ENCODE results near the gene BSDC1. TPM values are rescaled to one million over a fixed set of nuclear protein-coding genes. Genes with fewer than 3 reads are reported as not detected.

Gene BSDC1
- total RNA-seq, 4 donors from 2014 or later = 56.5 to 74.2 (median 70.0) TPM

DNA sequence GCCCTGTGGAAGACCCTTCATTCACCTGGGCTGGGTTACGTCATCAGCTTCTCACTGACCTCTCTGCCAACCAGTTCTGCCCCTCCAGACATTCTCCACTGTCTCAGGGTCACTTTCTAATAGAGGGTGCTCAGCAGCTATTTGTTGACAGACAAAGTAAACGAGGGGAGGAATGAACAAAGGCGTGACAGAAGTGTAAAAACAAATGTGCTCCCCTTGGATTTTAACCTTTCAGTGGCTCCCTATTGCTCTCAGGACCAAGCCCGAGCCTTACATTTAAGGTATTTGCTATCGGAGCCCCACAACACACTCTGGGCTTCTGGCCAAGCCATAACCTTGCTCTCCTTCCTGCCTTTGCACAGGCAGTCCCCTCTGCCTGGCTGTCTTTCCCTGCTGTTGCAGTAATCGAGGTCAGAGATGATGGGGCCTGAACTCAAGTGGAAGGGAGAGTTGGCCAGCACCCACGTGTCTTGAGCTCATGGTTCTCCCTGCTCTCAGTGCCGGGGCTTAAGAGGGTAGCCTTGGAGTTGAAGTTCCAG lies 48.9 kb downstream of the BSDC1 start:
- no peak for TF ChIP-seq POLR2AphosphoS5 (IDR thresholded peaks at IDR 0.05)
- no peak for TF ChIP-seq POLR2A (IDR thresholded peaks at IDR 0.05)
- TF ChIP-seq, protein P1, sequence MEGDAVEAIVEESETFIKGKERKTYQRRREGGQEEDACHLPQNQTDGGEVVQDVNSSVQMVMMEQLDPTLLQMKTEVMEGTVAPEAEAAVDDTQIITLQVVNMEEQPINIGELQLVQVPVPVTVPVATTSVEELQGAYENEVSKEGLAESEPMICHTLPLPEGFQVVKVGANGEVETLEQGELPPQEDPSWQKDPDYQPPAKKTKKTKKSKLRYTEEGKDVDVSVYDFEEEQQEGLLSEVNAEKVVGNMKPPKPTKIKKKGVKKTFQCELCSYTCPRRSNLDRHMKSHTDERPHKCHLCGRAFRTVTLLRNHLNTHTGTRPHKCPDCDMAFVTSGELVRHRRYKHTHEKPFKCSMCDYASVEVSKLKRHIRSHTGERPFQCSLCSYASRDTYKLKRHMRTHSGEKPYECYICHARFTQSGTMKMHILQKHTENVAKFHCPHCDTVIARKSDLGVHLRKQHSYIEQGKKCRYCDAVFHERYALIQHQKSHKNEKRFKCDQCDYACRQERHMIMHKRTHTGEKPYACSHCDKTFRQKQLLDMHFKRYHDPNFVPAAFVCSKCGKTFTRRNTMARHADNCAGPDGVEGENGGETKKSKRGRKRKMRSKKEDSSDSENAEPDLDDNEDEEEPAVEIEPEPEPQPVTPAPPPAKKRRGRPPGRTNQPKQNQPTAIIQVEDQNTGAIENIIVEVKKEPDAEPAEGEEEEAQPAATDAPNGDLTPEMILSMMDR (IDR thresholded peaks at IDR 0.05) = no peak
- no peak for TF ChIP-seq EP300 (IDR thresholded peaks at IDR 0.05)

DNA sequence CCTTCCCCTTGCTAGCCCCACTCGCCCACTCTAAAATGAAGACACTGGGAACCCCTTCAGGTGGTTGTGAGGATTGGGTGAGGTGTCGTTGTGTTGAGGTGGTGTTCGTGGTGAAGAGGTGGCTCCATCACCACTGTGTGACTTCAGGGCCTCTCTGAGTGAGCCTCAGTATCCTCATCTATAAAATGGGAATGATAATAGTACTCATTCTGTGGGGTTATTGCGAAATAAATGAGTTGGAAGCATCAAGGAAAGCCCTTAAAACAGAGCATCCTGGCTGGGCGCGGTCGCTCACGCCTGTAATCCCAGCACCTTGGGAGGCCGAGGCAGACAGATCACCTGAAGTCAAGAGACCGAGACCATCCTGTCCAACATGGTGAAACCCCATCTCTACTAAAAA lies 51.5 kb downstream of the BSDC1 start:
- no peak for ATAC-seq
- Histone ChIP-seq H3K36me3 (no peaks in the 10 kb centered on the region), H3K27ac (no peak overlapping the region), H3K4me3 (no peak overlapping the region), H3K4me1 (peaks cover 0 to 10% (median 0%) of the 10 kb centered on the region in 3 donors), H3K27me3 (no peaks in the 10 kb centered on the region), H3K9me3 (no peaks in the 10 kb centered on the region)
- WGBS, 2 donors (ENCODE audit: low coverage in 1 of 2) = 97% methylated on average over 7 of the region's 10 CpGs; no CpG with 5 or more reads in 1 of the 2 donors
- TF ChIP-seq POLR2AphosphoS5 (IDR thresholded peaks at IDR 0.05) (no peak), EP300 (IDR thresholded peaks at IDR 0.05) (no peak), POLR2A (IDR thresholded peaks at IDR 0.05) (no peak)
- TF ChIP-seq, protein P1 (IDR thresholded peaks at IDR 0.05) = no peak

More for the DNA sequence above, 48.9 kb downstream of the BSDC1 start:
- 54% methylated on average over 6 of the region's 8 CpGs; no CpG with 5 or more reads in 1 of the 2 donors for WGBS, 2 donors (ENCODE audit: low coverage in 1 of 2)
- no peak for ATAC-seq
- Histone ChIP-seq H3K27me3 (no peaks in the 10 kb centered on the region), H3K4me3 (no peak overlapping the region), H3K4me1 (peaks cover 0 to 12% (median 4%) of the 10 kb centered on the region in 3 donors), H3K27ac (no peak overlapping the region), H3K9me3 (no peaks in the 10 kb centered on the region), H3K36me3 (no peaks in the 10 kb centered on the region)

DNA sequence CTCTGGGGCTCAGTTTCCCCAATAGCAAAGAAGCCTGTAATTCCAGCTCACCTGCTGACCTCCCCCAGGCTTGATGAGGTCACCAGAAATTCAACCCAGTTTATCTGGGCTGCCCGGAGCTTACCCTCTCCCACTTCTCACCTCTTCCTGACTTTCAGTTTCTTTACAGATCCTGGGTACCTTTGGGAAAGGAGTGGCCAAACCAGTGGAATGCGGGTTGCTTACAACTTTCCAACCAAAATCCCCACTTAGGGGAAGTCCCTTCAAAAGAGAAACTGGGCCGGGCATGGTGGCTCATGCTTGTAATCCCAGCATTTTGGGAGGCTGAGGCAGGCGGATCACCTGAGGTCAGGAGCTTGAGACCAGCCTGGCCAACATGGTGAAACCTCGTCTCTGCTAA lies 52.3 kb downstream of the BSDC1 start:
- 77 to 86% methylated on average over 2 to 3 of the region's 5 CpGs for WGBS, 2 donors (ENCODE audit: low coverage in 1 of 2)
- H3K27ac ChIP-seq = no peak overlapping the region
- no peaks in the 10 kb centered on the region for H3K9me3 ChIP-seq
- H3K4me3 ChIP-seq = no peak overlapping the region
- no peaks in the 10 kb centered on the region for H3K36me3 ChIP-seq
- H3K4me1 ChIP-seq = peaks cover 0 to 17% (median 2%) of the 10 kb centered on the region in 3 donors
- ATAC-seq = no peak
- H3K27me3 ChIP-seq = no peaks in the 10 kb centered on the region
- no peak for TF ChIP-seq POLR2AphosphoS5 (IDR thresholded peaks at IDR 0.05)
- TF ChIP-seq, protein P1 (IDR thresholded peaks at IDR 0.05) = no peak
- no peak for TF ChIP-seq EP300 (IDR thresholded peaks at IDR 0.05)
- TF ChIP-seq POLR2A (IDR thresholded peaks at IDR 0.05) = no peak

DNA sequence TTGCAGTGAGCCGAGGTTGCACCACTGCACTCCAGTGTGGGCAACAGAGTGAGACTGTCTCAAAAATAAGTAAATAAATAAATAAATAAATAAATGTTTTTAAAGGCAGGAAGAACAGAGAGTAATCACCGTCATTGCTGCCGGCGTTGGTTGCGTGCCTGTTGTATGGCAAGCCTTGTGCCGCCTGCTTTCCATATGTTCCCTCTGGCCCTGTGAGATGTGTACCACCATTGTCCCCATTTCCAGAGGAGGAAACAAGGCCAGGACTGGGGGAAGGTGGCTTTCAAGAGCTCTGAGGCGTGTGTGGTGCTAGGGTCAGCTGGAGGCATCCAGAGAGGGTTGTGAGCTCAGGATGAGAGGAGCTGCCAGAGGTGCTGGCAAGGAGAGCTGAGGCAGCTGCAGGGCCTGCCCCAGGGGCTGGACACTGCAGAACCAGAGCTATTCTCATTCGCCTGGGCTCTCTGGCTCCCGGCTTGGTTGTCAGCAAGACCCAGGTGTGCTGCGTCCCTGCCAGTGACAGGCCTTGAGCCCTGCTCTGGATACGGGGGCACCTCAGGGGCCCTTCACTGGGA lies 53.0 kb downstream of the BSDC1 start:
- no peak for ATAC-seq

More for the DNA sequence above, 53.0 kb downstream of the BSDC1 start:
- peaks cover 0 to 24% (median 9%) of the 10 kb centered on the region in 3 donors for H3K4me1 ChIP-seq
- no peak overlapping the region for H3K27ac ChIP-seq
- H3K9me3 ChIP-seq = no peaks in the 10 kb centered on the region
- H3K4me3 ChIP-seq = no peak overlapping the region
- no peak for TF ChIP-seq POLR2A (IDR thresholded peaks at IDR 0.05)
- no peak for TF ChIP-seq EP300 (IDR thresholded peaks at IDR 0.05)
- no peak for TF ChIP-seq POLR2AphosphoS5 (IDR thresholded peaks at IDR 0.05)
- TF ChIP-seq, protein P1 (IDR thresholded peaks at IDR 0.05) = no peak
- WGBS, 2 donors (ENCODE audit: low coverage in 1 of 2) = 78 to 95% methylated on average over 7 to 9 of the region's 11 CpGs
- H3K27me3 ChIP-seq = no peaks in the 10 kb centered on the region
- H3K36me3 ChIP-seq = no peaks in the 10 kb centered on the region
